Measurements from ENCODE around the gene NUDT2.

DNA sequence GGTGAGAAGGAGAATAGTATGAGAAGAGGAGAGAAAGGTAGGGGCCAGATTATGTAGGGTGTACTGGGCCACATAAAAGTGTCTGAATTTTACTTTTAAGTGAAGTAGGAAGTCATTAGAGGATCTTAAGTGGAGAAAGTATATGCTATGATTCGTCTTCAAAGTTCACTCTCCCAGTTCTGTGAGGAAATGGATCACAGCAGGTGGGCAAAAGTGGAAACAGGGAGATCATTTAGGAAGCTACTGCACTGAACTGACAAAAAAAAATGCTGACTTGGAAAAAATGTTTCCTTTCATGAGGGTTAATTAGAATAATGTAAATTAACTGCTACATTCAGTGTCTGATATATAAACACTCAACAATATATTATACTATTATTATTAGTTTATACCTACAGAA lies 2.7 kb upstream of the NUDT2 start:
- TF ChIP-seq, protein P1, sequence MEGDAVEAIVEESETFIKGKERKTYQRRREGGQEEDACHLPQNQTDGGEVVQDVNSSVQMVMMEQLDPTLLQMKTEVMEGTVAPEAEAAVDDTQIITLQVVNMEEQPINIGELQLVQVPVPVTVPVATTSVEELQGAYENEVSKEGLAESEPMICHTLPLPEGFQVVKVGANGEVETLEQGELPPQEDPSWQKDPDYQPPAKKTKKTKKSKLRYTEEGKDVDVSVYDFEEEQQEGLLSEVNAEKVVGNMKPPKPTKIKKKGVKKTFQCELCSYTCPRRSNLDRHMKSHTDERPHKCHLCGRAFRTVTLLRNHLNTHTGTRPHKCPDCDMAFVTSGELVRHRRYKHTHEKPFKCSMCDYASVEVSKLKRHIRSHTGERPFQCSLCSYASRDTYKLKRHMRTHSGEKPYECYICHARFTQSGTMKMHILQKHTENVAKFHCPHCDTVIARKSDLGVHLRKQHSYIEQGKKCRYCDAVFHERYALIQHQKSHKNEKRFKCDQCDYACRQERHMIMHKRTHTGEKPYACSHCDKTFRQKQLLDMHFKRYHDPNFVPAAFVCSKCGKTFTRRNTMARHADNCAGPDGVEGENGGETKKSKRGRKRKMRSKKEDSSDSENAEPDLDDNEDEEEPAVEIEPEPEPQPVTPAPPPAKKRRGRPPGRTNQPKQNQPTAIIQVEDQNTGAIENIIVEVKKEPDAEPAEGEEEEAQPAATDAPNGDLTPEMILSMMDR (IDR thresholded peaks at IDR 0.05; ENCODE audit: poor library complexity), result no peak
- TF ChIP-seq EZH2phosphoT487 (IDR thresholded peaks at IDR 0.05; ENCODE audit: low read depth, severe bottlenecking, unreplicated experiment), result no peak
- TF ChIP-seq EZH2 (IDR thresholded peaks at IDR 0.05; ENCODE audit: borderline replicate concordance), result no peak

All from hepatocyte (in vitro differentiated cells).